ENCODE data around the gene RAD18.

RAD18 gene

GRCh38 chr3:8952130-8952529 is 11.1 kb downstream of the RAD18 start:
- TF ChIP-seq ZNF565 (CRISPR knock-in tag; conservative IDR thresholded peaks at IDR 0.05; ENCODE audit: low read depth) (no peak), TOX (CRISPR knock-in tag; IDR thresholded peaks at IDR 0.05; ENCODE audit: borderline replicate concordance) (no peak), ZC3H10 (CRISPR knock-in tag; IDR thresholded peaks at IDR 0.05) (no peak), ZNF70 (CRISPR knock-in tag; IDR thresholded peaks at IDR 0.05) (no peak), ESRRG (CRISPR knock-in tag; IDR thresholded peaks at IDR 0.05) (no peak), OSR1 (CRISPR knock-in tag; IDR thresholded peaks at IDR 0.05) (no peak), GLIS3 (CRISPR knock-in tag; IDR thresholded peaks at IDR 0.05) (no peak), SNAI2 (CRISPR knock-in tag; IDR thresholded peaks at IDR 0.05) (no peak), ARNTL (CRISPR knock-in tag; IDR thresholded peaks at IDR 0.05; ENCODE audit: borderline replicate concordance, low read depth) (no peak), ZFP3 (CRISPR knock-in tag; IDR thresholded peaks at IDR 0.05) (no peak)
- no peak for ATAC-seq

DNA sequence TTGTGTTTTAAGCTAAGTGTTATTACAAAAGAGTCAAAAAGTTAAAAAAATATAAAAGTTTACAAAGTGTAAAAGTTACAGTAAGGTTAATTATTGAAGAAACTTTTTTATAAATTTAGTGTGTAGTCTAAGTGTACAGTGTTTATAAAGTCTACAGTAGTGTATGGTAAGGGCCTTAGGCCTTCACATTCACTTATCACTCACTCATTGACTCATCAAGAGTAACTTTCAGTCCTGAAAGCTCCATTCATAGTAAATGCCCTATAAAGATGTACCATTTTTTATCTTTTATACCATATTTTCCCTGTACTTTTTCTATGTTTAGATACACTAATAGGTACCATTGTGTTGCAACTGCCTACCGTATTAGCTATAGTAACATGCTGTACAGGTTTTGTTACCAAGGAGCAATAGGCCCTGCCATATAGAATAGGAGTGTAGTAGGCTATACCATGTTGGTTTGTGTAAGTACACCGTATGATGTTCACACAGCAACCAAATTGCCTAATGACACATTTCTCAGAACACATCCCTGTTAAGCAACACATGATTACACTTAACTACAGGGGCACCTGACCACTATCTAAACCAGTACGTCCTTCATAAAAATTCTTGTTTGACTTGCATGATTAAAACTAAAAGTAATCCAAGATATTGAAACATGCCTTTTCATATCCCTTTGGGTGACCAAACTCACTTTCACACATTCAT is 17.2 kb downstream of the RAD18 start:
- TF ChIP-seq OSR1 (CRISPR knock-in tag; IDR thresholded peaks at IDR 0.05) (no peak), ISL1 (CRISPR knock-in tag; IDR thresholded peaks at IDR 0.05) (no peak), BACH2 (CRISPR knock-in tag; IDR thresholded peaks at IDR 0.05; ENCODE audit: borderline replicate concordance) (no peak), ZNF8 (CRISPR knock-in tag; IDR thresholded peaks at IDR 0.05) (no peak), ZFP3 (CRISPR knock-in tag; IDR thresholded peaks at IDR 0.05) (no peak), ZNF70 (CRISPR knock-in tag; IDR thresholded peaks at IDR 0.05) (no peak)
- no peak for ATAC-seq

DNA sequence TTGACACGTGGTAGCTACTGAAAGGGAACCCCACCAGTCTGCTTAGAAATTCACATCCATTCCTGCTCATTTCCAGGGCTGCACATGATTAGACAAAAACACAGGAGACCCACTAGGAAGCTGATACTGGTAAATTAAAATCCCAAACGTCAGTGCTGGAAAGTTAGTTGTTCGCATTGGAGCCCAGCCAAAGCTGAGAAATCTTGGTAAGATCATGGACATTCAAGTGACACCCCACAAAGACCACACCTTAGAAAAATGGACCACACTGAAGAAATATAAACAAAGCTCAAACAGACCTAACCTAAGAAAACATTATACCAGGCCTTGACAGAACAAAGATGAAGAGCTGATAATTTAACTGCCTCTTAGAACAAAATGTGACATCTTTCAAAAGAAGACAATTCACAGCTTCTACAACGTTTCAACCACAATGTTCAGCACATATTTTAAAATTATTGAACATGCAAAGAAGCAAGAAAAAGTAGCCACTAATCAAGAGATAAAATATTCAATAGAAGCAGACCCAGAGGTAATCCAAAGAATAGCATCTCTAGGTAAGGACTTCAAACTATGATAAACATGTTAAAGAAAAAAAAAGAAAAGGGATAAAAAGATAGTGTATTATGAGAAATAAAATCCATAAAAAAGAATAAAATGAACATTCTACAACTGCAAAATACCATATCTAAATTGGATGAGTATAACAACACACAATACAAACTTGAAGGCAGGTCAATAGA is 20.4 kb downstream of the RAD18 start:
- no peak for ATAC-seq
- TF ChIP-seq PPARA (CRISPR knock-in tag; IDR thresholded peaks at IDR 0.05; ENCODE audit: borderline replicate concordance) (no peak), ESRRG (CRISPR knock-in tag; IDR thresholded peaks at IDR 0.05) (no peak), ZNF8 (CRISPR knock-in tag; IDR thresholded peaks at IDR 0.05) (no peak), PATZ1 (CRISPR knock-in tag; IDR thresholded peaks at IDR 0.05; ENCODE audit: borderline replicate concordance) (no peak), ZFP3 (CRISPR knock-in tag; IDR thresholded peaks at IDR 0.05) (no peak), TCF4 (CRISPR knock-in tag; IDR thresholded peaks at IDR 0.05; ENCODE audit: borderline replicate concordance) (no peak), BACH2 (CRISPR knock-in tag; IDR thresholded peaks at IDR 0.05; ENCODE audit: borderline replicate concordance) (no peak), RARB (CRISPR knock-in tag; IDR thresholded peaks at IDR 0.05) (no peak), TOX (CRISPR knock-in tag; IDR thresholded peaks at IDR 0.05; ENCODE audit: borderline replicate concordance) (no peak), ZC3H10 (CRISPR knock-in tag; IDR thresholded peaks at IDR 0.05) (no peak), ZNF70 (CRISPR knock-in tag; IDR thresholded peaks at IDR 0.05) (no peak), ISL1 (CRISPR knock-in tag; IDR thresholded peaks at IDR 0.05) (no peak), ZNF565 (CRISPR knock-in tag; conservative IDR thresholded peaks at IDR 0.05; ENCODE audit: low read depth) (no peak), ARNTL (CRISPR knock-in tag; IDR thresholded peaks at IDR 0.05; ENCODE audit: borderline replicate concordance, low read depth) (no peak), CREB5 (CRISPR knock-in tag; IDR thresholded peaks at IDR 0.05; ENCODE audit: low read depth) (no peak), GLIS3 (CRISPR knock-in tag; IDR thresholded peaks at IDR 0.05) (no peak), SNAI2 (CRISPR knock-in tag; IDR thresholded peaks at IDR 0.05) (no peak), CSDC2 (CRISPR knock-in tag; IDR thresholded peaks at IDR 0.05) (no peak)
- TF ChIP-seq, protein P1, sequence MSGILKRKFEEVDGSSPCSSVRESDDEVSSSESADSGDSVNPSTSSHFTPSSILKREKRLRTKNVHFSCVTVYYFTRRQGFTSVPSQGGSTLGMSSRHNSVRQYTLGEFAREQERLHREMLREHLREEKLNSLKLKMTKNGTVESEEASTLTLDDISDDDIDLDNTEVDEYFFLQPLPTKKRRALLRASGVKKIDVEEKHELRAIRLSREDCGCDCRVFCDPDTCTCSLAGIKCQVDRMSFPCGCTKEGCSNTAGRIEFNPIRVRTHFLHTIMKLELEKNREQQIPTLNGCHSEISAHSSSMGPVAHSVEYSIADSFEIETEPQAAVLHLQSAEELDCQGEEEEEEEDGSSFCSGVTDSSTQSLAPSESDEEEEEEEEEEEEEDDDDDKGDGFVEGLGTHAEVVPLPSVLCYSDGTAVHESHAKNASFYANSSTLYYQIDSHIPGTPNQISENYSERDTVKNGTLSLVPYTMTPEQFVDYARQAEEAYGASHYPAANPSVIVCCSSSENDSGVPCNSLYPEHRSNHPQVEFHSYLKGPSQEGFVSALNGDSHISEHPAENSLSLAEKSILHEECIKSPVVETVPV (CRISPR knock-in tag; IDR thresholded peaks at IDR 0.05), result no peak
- TF ChIP-seq, protein P2, sequence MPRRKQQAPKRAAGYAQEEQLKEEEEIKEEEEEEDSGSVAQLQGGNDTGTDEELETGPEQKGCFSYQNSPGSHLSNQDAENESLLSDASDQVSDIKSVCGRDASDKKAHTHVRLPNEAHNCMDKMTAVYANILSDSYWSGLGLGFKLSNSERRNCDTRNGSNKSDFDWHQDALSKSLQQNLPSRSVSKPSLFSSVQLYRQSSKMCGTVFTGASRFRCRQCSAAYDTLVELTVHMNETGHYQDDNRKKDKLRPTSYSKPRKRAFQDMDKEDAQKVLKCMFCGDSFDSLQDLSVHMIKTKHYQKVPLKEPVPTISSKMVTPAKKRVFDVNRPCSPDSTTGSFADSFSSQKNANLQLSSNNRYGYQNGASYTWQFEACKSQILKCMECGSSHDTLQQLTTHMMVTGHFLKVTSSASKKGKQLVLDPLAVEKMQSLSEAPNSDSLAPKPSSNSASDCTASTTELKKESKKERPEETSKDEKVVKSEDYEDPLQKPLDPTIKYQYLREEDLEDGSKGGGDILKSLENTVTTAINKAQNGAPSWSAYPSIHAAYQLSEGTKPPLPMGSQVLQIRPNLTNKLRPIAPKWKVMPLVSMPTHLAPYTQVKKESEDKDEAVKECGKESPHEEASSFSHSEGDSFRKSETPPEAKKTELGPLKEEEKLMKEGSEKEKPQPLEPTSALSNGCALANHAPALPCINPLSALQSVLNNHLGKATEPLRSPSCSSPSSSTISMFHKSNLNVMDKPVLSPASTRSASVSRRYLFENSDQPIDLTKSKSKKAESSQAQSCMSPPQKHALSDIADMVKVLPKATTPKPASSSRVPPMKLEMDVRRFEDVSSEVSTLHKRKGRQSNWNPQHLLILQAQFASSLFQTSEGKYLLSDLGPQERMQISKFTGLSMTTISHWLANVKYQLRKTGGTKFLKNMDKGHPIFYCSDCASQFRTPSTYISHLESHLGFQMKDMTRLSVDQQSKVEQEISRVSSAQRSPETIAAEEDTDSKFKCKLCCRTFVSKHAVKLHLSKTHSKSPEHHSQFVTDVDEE (CRISPR knock-in tag; IDR thresholded peaks at IDR 0.05), result no peak

Measured in SK-N-SH treated with all-trans-retinoic acid at 6 μM for 48 hours (cell line).